ENCODE measurements around the gene PARL.
"Not testable (repeated sequence)": the region's sequence is repeated elsewhere in the genome, so short reads cannot be mapped to it uniquely, and the experiment has no call there.

PARL gene

DNA sequence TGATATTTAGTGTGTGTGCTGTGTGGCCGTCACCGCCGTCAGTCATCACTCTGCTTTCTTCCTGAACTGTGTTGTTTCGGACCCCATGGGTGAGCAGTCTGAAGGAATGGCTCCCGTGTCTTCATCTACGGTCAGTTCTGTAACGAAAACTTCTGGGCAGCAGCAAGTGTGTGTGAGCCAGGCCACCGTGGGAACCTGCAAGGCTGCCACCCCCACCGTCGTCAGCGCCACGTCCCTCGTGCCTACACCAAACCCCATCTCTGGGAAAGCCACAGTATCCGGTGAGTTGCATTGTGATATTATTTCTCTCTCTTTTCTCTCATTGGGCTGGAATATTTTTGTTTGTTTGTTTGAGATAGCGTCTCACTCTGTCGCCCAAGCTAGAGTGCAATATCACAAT, 94.0 kb downstream of the PARL start:
- no peak for DNase-seq (ENCODE audit: low read depth in 2 of 2)

GRCh38 chr3:183789826-183790225, 94.9 kb downstream of the PARL start:
- DNase-seq (ENCODE audit: low read depth in 2 of 2) = no peak

DNA sequence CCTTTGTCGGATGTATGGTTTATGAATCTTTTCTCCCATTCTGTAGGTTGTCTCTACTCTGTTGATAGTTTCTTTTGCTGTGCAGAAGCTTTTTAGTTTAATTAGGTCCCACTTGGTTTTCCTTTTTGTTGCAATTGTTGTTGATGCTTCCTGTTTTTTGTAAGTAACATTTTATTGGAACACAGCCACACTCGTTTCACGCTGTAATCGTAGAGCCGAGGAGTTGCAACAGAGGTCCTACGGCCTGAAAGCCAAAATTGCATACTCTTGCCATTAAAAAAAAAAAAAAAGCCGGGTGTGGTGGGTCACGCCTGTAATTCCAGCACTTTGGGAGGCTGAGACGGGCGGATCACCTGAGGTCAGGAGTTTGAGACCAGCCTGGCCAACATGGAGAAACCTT, 100.2 kb downstream of the PARL start:
- not testable (repeated sequence) for DNase-seq (ENCODE audit: low read depth in 2 of 2)

GRCh38 chr3:183782576-183783276, 102.0 kb downstream of the PARL start:
- no peak for DNase-seq (ENCODE audit: low read depth in 2 of 2)

GRCh38 chr3:183781246-183781645, 103.4 kb downstream of the PARL start:
- DNase-seq (ENCODE audit: low read depth in 2 of 2) = no peak

DNA sequence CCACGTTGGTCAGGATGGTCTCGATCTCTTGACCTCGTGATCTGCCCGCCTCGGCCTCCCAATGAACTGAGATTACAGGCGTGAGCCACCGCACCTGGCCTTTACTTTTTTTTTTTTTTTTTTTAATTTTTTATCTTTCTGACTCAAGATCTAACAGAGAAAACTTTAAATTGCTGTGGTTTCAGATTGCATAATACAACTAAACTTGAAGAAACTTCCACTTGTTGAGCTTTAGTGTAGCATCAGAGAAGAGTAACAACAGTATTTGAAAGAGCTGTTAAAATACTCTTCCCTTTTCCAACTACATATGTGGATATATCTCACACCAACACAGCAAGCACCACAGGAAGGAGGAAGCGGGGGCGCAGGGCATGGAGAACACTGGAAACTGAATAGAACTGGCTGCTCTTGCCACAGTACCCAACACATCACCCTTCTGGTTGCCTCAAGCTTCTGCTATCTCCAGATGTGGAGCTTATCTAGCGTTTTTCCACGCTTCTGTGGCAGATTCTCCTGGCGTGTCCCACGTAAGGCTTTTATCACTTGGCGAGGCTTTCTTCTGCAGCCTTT, 104.7 kb downstream of the PARL start:
- DNase-seq (ENCODE audit: low read depth in 2 of 2) = no peak

Data from activated CD4-positive, alpha-beta T cell treated with anti-CD3 and anti-CD28 coated beads for 24 hours (primary cell).